ENCODE measurements around the gene TMEM222.

GRCh38 chr1:27297903-27298302 is 24.1 kb upstream of the TMEM222 start:
- TF ChIP-seq CTCF (IDR thresholded peaks at IDR 0.05; ENCODE audit: low read depth, low read length, poor library complexity, severe bottlenecking) (no peak), EZH2phosphoT487 (IDR thresholded peaks at IDR 0.05; ENCODE audit: borderline replicate concordance, low read length) (no peak)

Measured in DOHH2 (cell line).